DOHH2 (cell line): Measurements from ENCODE around the gene SLC1A1.

Experiments used
- H3F3A ChIP-seq: fragments of 200-600 bp; sonication (generic), shearing (Covaris generic); 2 replicates; pipeline ENCODE4 v1.6.0; 2016; ENCODE audit warnings: antibody characterized with exemption, mild to moderate bottlenecking; ENCODE audit not compliant: control insufficient read depth, insufficient read depth
- H3K27ac ChIP-seq: fragments of 200-600 bp; sonication (generic); 2 replicates; pipeline ENCODE4 v1.5.1; 2014; ENCODE audit warnings: low read depth, mild to moderate bottlenecking, low read length, moderate library complexity
- H3K27me3 ChIP-seq: fragments of 200-600 bp; sonication (generic); 2 replicates; pipeline ENCODE4 v1.6.1; 2014; ENCODE audit warnings: mild to moderate bottlenecking, low read length, mixed read lengths; ENCODE audit not compliant: control insufficient read depth
- H3K36me3 ChIP-seq: fragments of 200-600 bp; sonication (generic); 2 replicates; pipeline ENCODE4 v1.6.1; 2014; ENCODE audit warnings: mild to moderate bottlenecking, low read length, moderate library complexity, mixed read lengths; ENCODE audit not compliant: control insufficient read depth
- H3K4me1 ChIP-seq: fragments of 200-600 bp; sonication (generic); 2 replicates; pipeline ENCODE4 v1.6.1; 2014; ENCODE audit warnings: mild to moderate bottlenecking, low read length, mixed read lengths; ENCODE audit not compliant: control insufficient read depth
- H3K4me2 ChIP-seq: fragments of 200-600 bp; sonication (generic); 2 replicates; pipeline ENCODE4 v1.6.0; 2014; ENCODE audit warnings: mild to moderate bottlenecking, low read length, moderate library complexity
- H3K4me3 ChIP-seq: fragments of 200-600 bp; sonication (generic); 2 replicates; pipeline ENCODE4 v1.5.1; 2014; ENCODE audit warnings: mild to moderate bottlenecking, low read length, mixed read lengths
- H3K79me2 ChIP-seq: fragments of 200-600 bp; sonication (generic); 2 replicates; pipeline ENCODE4 v1.6.1; 2014; ENCODE audit warnings: mild to moderate bottlenecking, low read length, mixed read lengths; ENCODE audit not compliant: control insufficient read depth
- H3K9me2 ChIP-seq: fragments of 200-600 bp; sonication (generic); replicated peaks from 2 replicates; pipeline ENCODE4 v1.6.1; 2014; ENCODE audit warnings: mild to moderate bottlenecking, low read length, mixed read lengths; ENCODE audit not compliant: control insufficient read depth
- H3K9me3 ChIP-seq: fragments of 200-600 bp; sonication (generic); 2 replicates; pipeline ENCODE4 v1.6.1; 2014; ENCODE audit warnings: antibody characterized with exemption, low read length, mixed read lengths; ENCODE audit not compliant: control insufficient read depth, insufficient read depth
- H4K20me1 ChIP-seq: fragments of 200-600 bp; sonication (generic); 2 replicates; pipeline ENCODE4 v1.6.0; 2014; ENCODE audit warnings: low read depth, mild to moderate bottlenecking, antibody characterized with exemption, low read length, moderate library complexity; ENCODE audit not compliant: control insufficient read depth, insufficient read depth
- CTCF ChIP-seq: fragments of 200-600 bp; sonication (generic); IDR thresholded peaks from one replicate; pipeline ENCODE4 v1.5.1; 2014; ENCODE audit warnings: antibody characterized with exemption, mild to moderate bottlenecking, low read depth, low read length; ENCODE audit not compliant: poor library complexity, severe bottlenecking
- EZH2phosphoT487 ChIP-seq: fragments of 200-600 bp; sonication (generic); IDR thresholded peaks from 2 replicates; pipeline ENCODE4 v1.6.1; 2017; ENCODE audit warnings: borderline replicate concordance, mild to moderate bottlenecking, antibody characterized with exemption, low read length, moderate library complexity, mixed read lengths

Gene SLC1A1

GRCh38 chr9:4509590-4509984, 19.3 kb downstream of the SLC1A1 start:
- no peaks in the 10 kb centered on the region for H3K9me3 ChIP-seq
- no peaks in the 10 kb centered on the region for H3K27me3 ChIP-seq
- H3K4me3 ChIP-seq, result no peak overlapping the region
- no peak overlapping the region for H3K27ac ChIP-seq
- no peaks in the 10 kb centered on the region for H3F3A ChIP-seq
- H3K4me2 ChIP-seq, result no peak overlapping the region
- no peaks in the 10 kb centered on the region for H3K79me2 ChIP-seq
- H3K4me1 ChIP-seq, result peaks cover 4% of the 10 kb centered on the region
- H3K9me2 ChIP-seq, result no peaks in the 10 kb centered on the region
- no peaks in the 10 kb centered on the region for H3K36me3 ChIP-seq
- H4K20me1 ChIP-seq, result no peaks in the 10 kb centered on the region
- no peak for TF ChIP-seq CTCF
- no peak for TF ChIP-seq EZH2phosphoT487

- H3K4me1 ChIP-seq, result peaks cover 12% of the 10 kb centered on the region
- H3K4me3 ChIP-seq, result no peak overlapping the region
- H3K9me2 ChIP-seq, result no peaks in the 10 kb centered on the region
- TF ChIP-seq CTCF (no peak), EZH2phosphoT487 (no peak)
- H3F3A ChIP-seq, result no peaks in the 10 kb centered on the region
- no peaks in the 10 kb centered on the region for H3K36me3 ChIP-seq
- no peaks in the 10 kb centered on the region for H4K20me1 ChIP-seq
- H3K79me2 ChIP-seq, result no peaks in the 10 kb centered on the region
- H3K9me3 ChIP-seq, result no peaks in the 10 kb centered on the region
- no peak overlapping the region for H3K27ac ChIP-seq
- H3K27me3 ChIP-seq, result no peaks in the 10 kb centered on the region
- no peak overlapping the region for H3K4me2 ChIP-seq
Observed at GRCh38 chr9:4510546-4511322, 20.5 kb downstream of the SLC1A1 start.

DNA sequence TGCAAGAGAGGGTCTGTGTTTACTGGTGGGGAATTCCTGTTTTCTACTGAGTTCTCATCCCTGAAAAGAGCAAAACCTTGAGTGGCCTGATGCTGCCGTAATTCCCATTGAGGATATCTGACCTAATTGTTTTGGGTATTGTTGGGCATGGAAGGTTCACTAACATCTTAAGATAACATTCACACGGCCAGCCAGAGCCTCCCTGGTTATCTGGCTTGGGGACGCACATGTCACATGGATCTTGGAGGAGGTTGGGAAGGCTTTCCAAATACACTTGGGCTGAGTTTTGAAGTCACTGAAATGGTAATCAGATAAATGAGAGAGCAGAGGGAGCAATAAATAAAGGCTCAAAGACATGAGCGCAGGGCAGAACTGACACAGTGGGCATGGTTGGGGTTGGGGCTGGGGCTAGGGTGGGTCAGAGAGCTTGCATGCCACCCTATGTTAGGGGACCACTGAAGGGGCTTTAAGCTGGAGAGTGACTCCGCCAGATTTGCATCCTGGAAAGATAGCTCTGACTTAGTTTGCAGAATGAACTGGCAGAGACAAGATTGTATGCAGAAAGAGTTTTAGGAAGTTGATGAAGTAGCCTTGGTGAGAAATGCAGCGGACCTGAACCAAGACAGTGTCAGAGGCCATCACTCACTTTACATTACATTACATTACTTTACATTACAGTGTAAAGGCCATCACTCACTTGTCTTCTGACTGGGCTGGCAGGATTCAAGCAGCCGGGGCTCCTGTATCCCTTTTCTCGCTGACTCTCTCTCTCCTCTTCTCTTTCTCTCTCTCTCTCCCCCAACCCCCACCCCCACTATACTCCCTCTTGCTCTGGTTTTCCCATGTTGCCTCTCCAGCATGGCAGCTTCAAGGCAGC, 24.2 kb downstream of the SLC1A1 start:
- Histone ChIP-seq H3K4me1 (peaks cover 12% of the 10 kb centered on the region), H3K27ac (no peak overlapping the region), H3K9me3 (no peaks in the 10 kb centered on the region), H3K27me3 (no peaks in the 10 kb centered on the region), H3K4me3 (no peak overlapping the region), H3K79me2 (no peaks in the 10 kb centered on the region), H4K20me1 (no peaks in the 10 kb centered on the region), H3K4me2 (no peak overlapping the region), H3F3A (no peaks in the 10 kb centered on the region), H3K9me2 (no peaks in the 10 kb centered on the region), H3K36me3 (no peaks in the 10 kb centered on the region)
- TF ChIP-seq EZH2phosphoT487, result no peak
- no peak for TF ChIP-seq CTCF
